CD4-positive, alpha-beta T cell treated with Interleukin-12 subunit alpha and Interleukin-12 subunit beta, for 1 hour (primary cell): ENCODE data around the gene MLST8.
"Not testable (repeated sequence)": the region's sequence is repeated elsewhere in the genome, so short reads cannot be mapped to it uniquely, and the experiment has no call there.

Experiments
- DNase-seq: peaks from one replicate; pipeline ENCODE4 v3.0.0-alpha.2; 2020

Gene MLST8

DNA sequence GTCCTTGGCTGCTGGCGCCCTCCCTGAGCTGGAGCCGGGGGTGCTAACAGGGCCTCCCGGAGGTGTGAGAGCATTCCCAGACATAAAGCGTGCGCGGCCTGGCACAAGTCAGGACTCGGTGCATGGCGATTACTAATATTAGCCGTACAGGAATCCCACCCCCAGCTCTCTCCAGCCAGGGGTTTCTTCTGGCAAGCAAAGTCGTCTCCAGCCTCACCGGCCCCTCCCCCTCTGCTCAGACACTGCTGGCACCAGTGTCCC is 13.9 kb upstream of the MLST8 start:
- DNase-seq = no peak

DNA sequence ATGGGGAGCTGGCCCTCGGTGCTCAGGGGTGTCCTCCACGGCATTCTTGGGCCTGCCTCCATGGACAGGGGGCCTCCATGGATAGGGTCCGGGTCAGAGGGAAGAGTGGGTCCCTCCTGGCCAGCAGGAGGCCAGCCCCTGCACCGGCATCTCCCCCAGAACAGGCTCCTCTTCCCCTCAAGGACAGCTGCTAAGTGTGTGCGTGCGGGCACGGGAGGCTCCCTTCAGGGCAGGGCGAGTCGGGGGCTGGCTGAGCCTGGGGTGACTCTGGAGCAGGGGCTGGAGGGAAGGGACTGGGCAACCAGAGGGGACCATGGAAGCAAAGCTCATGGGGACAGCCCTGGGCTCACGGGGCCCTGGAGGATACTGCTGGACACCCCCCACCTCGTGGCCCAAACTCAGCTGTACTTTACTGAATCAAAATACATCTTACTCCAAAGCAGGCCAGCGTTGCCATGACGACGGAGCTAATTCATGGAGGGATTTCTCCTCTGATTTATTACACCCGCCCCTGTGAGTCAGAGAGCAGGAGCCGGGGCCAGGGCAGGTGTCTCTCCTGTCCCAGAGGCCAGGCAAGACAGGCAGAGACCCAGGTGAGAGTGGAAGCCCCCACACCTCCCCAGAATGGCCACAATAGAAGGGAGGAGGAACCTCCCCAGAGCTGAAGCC is 11.0 kb upstream of the MLST8 start:
- DNase-seq = no peak

- peak; percentile 70 for DNase-seq
Observed at GRCh38 chr16:2194852-2195321, 10.4 kb upstream of the MLST8 start.

DNA sequence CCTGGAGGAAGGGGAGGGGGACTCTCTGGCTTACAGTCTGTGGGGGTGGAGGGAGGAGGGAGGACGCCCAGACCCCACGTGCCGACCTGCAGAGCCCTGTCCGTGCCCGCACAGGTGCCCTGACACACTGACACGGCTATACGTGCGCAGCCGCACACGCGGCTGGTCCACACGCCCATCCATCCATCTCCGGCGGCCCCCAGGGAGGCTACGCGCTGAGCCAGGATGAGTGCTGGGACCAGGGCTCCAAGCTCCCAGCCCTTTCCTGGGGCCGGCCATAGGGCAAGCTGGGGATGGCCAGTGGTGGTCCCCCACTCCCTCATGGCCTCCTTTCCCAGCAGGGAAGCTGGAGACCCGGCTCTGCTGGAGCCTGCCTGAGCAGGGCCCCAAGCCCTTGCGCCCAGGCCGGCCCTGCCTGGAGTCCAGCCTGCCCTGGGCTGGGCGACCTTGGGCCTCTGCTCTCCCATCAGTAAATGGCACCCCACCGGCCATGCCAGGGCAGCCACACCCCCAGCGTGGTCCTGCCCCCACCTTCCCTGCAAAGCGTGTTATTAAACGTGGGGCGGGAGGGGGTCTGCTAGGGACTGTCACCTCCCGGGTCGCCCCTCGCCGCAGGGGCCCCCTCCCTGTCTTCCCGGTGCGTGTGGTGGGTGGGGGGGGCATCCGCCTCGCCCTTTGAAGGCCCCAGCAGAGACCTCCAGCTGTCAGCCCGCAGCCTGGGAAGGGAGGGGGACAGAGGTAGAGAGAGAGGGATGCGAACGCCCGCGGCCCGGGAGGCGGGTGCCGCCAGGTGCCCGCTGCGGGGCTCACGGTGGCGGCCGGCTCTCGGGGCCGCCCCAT is 9.7 kb upstream of the MLST8 start:
- DNase-seq = peak; percentile 5

GRCh38 chr16:2196162-2196980 is 8.9 kb upstream of the MLST8 start, which contains the start of gene CASKIN1:
CASKIN1 (minus strand) TSS chr16:2196605; CDS start chr16:2196432, 173 bp downstream.
- DNase-seq = peak; percentile 11

GRCh38 chr16:2196981-2197511 is 8.2 kb upstream of the MLST8 start:
- DNase-seq = no peak

DNA sequence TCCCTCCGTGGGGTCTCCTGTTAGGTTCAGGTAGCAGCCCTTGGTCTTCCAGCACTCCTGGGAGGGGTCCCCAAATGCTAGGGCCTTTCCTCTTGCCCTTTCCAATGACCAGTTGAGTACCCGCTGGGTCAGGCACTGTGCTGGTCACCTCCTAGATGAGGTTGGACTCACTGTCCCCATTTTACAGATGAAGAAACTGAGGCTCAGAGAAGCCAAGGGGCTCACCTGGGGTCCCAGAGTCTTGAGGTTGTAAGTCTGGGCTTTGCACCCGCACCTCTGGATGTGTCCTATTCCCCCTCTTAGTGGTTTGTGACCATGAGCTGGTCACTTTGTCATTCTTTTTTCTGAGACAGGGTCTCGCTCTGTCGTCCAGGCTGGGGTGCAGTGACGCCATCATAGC is 7.5 kb upstream of the MLST8 start:
- DNase-seq = no peak

GRCh38 chr16:2198283-2198682 is 7.0 kb upstream of the MLST8 start:
- DNase-seq = no peak

GRCh38 chr16:2199095-2199494 is 6.2 kb upstream of the MLST8 start:
- no peak for DNase-seq

- no peak for DNase-seq
Observed at GRCh38 chr16:2199621-2200139, 5.6 kb upstream of the MLST8 start.

DNA sequence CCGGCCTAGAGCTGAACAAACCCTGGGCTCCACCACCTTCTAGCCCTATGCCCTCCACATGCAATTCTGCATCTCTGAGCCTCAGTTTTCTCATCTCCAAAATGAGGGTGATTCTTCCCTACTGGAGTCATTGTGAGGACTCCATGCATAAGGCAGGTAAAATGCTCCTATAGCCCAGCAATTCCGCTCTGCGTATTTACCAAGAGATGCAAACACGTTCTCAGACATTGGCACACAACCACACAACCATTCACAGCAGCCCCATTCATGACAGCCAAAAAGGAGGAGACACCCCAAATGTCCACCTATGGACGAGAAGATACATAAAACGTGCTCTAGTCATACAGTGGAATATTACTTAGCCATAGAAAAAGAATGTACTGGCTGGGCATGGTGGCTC is 4.9 kb upstream of the MLST8 start:
- no peak for DNase-seq

GRCh38 chr16:2203119-2203688 is 2.0 kb upstream of the MLST8 start:
- DNase-seq = not testable (repeated sequence)

DNA sequence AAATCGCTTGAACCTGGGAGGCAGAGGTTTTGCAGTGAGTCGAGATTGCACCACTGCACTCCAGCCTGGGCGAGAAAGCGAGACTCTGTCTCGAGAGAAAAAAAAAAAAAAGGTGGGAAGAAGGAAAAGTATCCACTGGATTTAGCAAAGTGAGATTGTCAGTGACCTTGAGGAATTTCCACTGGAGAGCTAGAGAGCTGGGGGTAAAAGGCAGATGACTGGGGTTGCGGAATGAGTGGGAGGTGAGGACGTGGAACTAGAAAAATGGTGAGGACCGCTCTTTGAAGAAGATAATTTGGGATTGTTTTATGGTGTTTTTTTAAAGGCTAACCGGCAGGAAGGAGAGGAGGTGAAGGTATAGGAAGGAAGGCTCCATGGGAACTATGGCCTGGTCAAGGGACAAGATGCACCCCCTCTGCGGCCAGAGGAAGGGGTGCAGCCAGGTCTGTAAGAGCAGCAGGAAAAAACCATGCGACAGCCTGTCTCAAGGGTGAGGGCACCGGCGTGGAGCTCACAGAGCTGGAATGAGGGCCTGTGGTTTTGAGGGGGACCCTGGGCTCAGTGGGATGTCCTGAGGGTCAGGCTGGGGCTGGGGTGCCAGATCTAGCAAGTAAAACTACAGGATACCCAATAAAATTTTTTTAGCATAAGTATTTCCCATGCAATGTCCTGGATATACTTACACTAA is 694 bp upstream of the MLST8 start:
- DNase-seq = no peak

DNA sequence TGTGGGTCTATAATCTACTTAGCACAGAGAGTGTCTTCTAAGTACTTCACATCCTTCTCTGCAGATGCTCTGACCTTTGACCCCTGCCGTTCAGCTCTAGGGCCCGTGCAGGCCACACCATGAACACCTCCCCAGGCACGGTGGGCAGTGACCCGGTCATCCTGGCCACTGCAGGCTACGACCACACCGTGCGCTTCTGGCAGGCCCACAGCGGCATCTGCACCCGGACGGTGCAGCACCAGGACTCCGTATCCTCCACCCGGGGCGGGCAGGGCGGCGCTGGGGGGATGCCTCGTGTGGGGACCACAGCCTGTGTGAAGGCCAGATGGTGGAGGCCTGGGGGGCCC is 686 bp downstream of the MLST8 start:
- DNase-seq = no peak

- DNase-seq = no peak
Observed at GRCh38 chr16:2206420-2206779, 1.1 kb downstream of the MLST8 start.

DNA sequence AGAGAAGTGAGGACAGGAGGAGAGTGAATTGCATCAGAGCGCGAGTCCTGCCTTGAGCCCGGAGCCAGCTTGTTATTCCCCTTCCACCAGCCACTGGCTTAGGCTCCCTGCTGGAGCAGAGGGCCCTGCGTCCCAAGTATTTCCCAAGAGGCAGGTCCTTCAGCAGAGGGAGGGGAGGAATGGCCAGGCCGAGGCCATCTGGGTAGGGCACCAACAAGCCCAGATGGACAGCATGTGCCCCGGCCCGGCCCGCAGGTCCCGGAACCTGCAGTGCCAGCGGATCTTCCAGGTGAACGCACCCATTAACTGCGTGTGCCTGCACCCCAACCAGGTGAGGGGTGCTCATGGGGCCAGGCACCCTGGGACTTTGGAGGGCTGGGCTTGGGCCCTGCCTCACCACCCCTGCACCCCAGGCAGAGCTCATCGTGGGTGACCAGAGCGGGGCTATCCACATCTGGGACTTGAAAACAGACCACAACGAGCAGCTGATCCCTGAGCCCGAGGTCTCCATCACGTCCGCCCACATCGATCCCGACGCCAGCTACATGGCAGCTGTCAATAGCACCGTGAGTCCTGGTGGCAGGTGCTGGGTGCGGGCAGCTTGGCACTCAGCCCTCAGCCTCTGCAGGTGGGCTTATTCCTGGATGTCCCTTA is 1.7 kb downstream of the MLST8 start:
- DNase-seq = no peak

DNA sequence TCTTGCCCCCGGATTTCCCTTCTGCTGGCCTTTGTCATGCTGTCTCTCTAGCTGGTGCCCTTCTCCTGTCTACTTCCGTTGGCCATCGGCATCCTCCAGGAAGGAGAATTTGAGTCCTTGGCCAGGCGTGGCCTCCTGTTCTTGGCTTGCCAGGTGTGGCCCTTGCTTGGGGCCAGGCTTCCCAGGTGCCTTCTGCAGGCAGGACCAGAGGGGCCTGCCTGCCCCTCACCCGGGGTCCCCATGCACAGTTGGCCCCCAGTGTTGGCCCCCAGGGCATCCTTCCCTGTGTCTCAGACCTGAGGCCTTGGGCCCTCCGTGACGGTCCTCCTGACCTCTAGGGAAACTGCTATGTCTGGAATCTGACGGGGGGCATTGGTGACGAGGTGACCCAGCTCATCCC is 2.6 kb downstream of the MLST8 start:
- DNase-seq = no peak

DNA sequence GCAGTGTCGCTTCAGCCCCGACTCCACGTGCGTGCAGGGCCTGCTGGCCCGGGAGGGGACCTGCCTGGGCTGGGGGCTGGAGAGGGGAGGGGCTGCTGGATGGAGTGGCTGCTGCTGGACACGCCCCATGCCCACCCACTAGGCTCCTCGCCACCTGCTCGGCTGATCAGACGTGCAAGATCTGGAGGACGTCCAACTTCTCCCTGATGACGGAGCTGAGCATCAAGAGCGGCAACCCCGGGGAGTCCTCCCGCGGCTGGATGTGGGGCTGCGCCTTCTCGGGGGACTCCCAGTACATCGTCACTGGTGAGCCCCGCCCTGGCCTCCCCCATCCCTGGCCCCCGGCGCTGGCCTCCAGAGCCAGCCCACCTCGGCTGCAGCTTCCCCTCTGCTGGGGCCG is 3.1 kb downstream of the MLST8 start:
- DNase-seq = no peak

DNA sequence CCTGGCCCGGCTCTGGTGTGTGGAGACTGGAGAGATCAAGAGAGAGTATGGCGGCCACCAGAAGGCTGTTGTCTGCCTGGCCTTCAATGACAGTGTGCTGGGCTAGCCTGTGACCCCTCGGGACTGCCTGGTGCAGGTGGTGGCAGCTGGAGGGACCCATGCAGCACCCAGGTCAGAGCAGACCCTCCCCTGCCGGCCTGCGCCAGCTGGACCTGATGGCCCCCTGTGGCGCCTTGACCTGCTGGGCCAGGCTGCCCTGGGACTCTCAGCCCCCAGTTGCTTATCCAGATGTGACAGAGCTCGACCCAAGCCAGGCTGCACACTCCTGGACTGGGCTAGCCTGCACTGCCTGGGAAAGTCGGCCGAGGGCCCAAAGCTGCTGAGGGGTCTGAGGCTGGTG is 3.5 kb downstream of the MLST8 start:
- DNase-seq = no peak

- no peak for DNase-seq
Observed at GRCh38 chr16:2209258-2210008, 4.2 kb downstream of the MLST8 start.

DNA sequence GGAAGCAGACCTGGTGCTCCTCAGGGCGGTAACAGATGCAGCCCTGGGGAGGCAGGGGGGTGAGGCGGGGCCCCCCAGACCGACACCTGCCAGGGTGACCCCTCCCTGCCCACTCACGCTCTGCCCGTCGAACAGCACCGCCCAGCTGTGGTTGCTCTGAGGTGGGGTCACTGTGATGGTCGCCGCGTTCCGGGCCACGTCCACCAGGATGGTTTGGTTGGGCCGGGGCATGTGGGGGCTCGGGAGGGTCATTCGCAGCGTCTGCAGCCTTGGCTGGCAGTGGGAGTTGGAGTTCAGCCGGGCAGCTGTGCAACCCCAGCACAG is 4.7 kb downstream of the MLST8 start:
- no peak for DNase-seq
